OCI-LY3 (cell line): Measurements from ENCODE around the gene C3AR1.

Experiments
- H2AFZ ChIP-seq: fragments of 200-600, 300-600 bp; shearing (Covaris generic); 2 replicates; pipeline ENCODE4 v1.6.0; 2014; ENCODE audit warnings: antibody characterized with exemption, low read depth, low read length
- H3K27ac ChIP-seq: fragments of 200-600, 300-600 bp; sonication (generic); 2 replicates; pipeline ENCODE4 v1.5.1; 2014; ENCODE audit warnings: mild to moderate bottlenecking, low read length, moderate library complexity, mixed read lengths
- H3K27me3 ChIP-seq: fragments of 200-600, 300-600 bp; sonication (generic); 2 replicates; pipeline ENCODE4 v1.6.1; 2014; ENCODE audit warnings: low read depth, low read length, mixed read lengths
- H3K36me3 ChIP-seq: fragments of 200-600, 300-600 bp; sonication (generic); replicated peaks from 2 replicates; pipeline ENCODE3; 2014; ENCODE audit warnings: low read depth, low read length, mixed read lengths
- H3K4me1 ChIP-seq: fragments of 300-600, 200-600 bp; sonication (generic); 2 replicates; pipeline ENCODE4 v1.6.1; 2014; ENCODE audit warnings: low read length, mixed read lengths
- H3K4me2 ChIP-seq: fragments of 200-600, 300-600 bp; sonication (generic); 2 replicates; pipeline ENCODE4 v1.6.1; 2014; ENCODE audit warnings: low read length, mixed read lengths
- H3K4me3 ChIP-seq: fragments of 300-600, 200-600 bp; sonication (generic); 2 replicates; pipeline ENCODE4 v1.5.1; 2014; ENCODE audit warnings: antibody characterized with exemption, mild to moderate bottlenecking, low read length, moderate library complexity
- H3K79me2 ChIP-seq: fragments of 300-600, 200-600 bp; shearing (Covaris generic); 2 replicates; pipeline ENCODE4 v1.6.1; 2014; ENCODE audit warnings: mild to moderate bottlenecking, low read length, mixed read lengths
- H3K9ac ChIP-seq: fragments of 300-600, 200-600 bp; shearing (Covaris generic); 2 replicates; pipeline ENCODE4 v1.6.0; 2014; ENCODE audit warnings: mild to moderate bottlenecking, low read length, moderate library complexity
- H3K9me3 ChIP-seq: fragments of 200-600, 300-600 bp; shearing (Covaris generic); 2 replicates; pipeline ENCODE4 v1.6.1; 2014; ENCODE audit warnings: low read length, mixed read lengths; ENCODE audit not compliant: insufficient read depth
- H4K20me1 ChIP-seq: fragments of 200-600, 300-600 bp; sonication (generic); 2 replicates; pipeline ENCODE4 v1.6.1; 2016; ENCODE audit warnings: low read length, mixed read lengths; ENCODE audit not compliant: insufficient read depth
- CTCF ChIP-seq: fragments of 200-600, 300-600 bp; sonication (generic); IDR thresholded peaks from 2 replicates; pipeline ENCODE4 v1.5.1; 2014; ENCODE audit warnings: antibody characterized with exemption, low read length, low read depth
- EZH2phosphoT487 ChIP-seq: fragments of 200-600 bp; shearing (Covaris generic); IDR thresholded peaks from 2 replicates; pipeline ENCODE4 v1.6.1; 2018; ENCODE audit warnings: antibody characterized with exemption, mixed run types, low read depth

Gene C3AR1

DNA sequence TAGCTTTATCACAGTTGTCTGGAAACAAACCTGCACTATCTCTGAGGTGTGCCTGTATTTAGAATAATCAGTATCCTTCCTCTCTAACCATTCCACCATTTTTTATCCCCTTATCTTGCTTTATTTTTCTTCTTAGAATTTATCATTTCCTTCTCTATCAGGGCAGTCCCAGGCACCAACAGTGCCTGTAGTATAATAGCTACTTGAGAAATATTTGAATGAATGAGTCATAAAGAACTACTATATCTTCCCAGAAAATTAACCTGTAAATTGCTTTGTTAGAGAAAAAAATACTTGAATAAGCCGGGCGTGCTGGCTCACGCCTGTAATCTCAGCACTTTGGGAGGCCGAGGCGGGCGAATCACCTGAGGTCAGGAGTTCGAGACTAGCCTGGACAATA is 54.8 kb downstream of the C3AR1 start:
- Histone ChIP-seq H3K9me3 (no peaks in the 10 kb centered on the region), H3K36me3 (no peaks in the 10 kb centered on the region), H2AFZ (no peak overlapping the region), H3K27me3 (no peaks in the 10 kb centered on the region), H3K4me1 (no peaks in the 10 kb centered on the region), H4K20me1 (no peaks in the 10 kb centered on the region), H3K9ac (no peak overlapping the region), H3K4me2 (no peak overlapping the region), H3K79me2 (no peaks in the 10 kb centered on the region), H3K27ac (no peak overlapping the region), H3K4me3 (no peak overlapping the region)
- TF ChIP-seq EZH2phosphoT487 (no peak), CTCF (no peak)
